BJ (cell line): Measurements from ENCODE around the gene DHRS4L2. TPM values are rescaled to one million over a fixed set of nuclear protein-coding genes. Genes with fewer than 3 reads are reported as not detected.
"Not testable (repeated sequence)": the region's sequence is repeated elsewhere in the genome, so short reads cannot be mapped to it uniquely, and the experiment has no call there.

Experiments used
- CTCF ChIA-PET: fragments of 350-600 bp; formaldehyde crosslinking; extraction: SDS; loops from one replicate; lab custom pipeline; 2021; ENCODE audit warnings: antibody characterized with exemption, inconsistent platforms; lab: Yijun Ruan, JAX
- POLR2A ChIA-PET: fragments of 300-600 bp; sonication (Branson Sonifier 250); formaldehyde crosslinking; extraction: SDS; loops from one replicate; lab custom pipeline; 2021; ENCODE audit warnings: antibody characterized with exemption; lab: Charles Lee
- DNase-seq: peaks from one replicate; pipeline ENCODE4 v3.0.0-alpha.2; 2011; ENCODE audit warnings: low read depth
- H3K27me3 ChIP-seq: 2 replicates; pipeline ENCODE4 v1.6.0; 2011; ENCODE audit warnings: low read length; ENCODE audit not compliant: control insufficient read depth, insufficient read depth
- H3K36me3 ChIP-seq: 2 replicates; pipeline ENCODE4 v1.5.1; 2011; ENCODE audit warnings: low read length; ENCODE audit not compliant: control insufficient read depth, insufficient read depth
- H3K4me3 ChIP-seq: 2 replicates; pipeline ENCODE4 v1.5.1; 2011; ENCODE audit warnings: low read depth, mild to moderate bottlenecking, control low read depth, low read length
- polyA plus RNA-seq: library from polyadenylated mRNA; depleted of rRNA; stranded (reverse); fragments of >200 nt; gene quantifications from 2 replicates; pipeline ENCODE4 v1.2.3, GENCODE V29; 2011
- TF ChIP-seq, protein P1 (sequence below): IDR thresholded peaks from 2 replicates; pipeline ENCODE4 v1.5.1; 2011; ENCODE audit warnings: low read depth, mild to moderate bottlenecking, control low read depth, inconsistent platforms, low read length, moderate library complexity; ENCODE audit not compliant: insufficient read depth

DHRS4L2 gene
- polyA plus RNA-seq, 1 experiment: 15.0 TPM

DNA sequence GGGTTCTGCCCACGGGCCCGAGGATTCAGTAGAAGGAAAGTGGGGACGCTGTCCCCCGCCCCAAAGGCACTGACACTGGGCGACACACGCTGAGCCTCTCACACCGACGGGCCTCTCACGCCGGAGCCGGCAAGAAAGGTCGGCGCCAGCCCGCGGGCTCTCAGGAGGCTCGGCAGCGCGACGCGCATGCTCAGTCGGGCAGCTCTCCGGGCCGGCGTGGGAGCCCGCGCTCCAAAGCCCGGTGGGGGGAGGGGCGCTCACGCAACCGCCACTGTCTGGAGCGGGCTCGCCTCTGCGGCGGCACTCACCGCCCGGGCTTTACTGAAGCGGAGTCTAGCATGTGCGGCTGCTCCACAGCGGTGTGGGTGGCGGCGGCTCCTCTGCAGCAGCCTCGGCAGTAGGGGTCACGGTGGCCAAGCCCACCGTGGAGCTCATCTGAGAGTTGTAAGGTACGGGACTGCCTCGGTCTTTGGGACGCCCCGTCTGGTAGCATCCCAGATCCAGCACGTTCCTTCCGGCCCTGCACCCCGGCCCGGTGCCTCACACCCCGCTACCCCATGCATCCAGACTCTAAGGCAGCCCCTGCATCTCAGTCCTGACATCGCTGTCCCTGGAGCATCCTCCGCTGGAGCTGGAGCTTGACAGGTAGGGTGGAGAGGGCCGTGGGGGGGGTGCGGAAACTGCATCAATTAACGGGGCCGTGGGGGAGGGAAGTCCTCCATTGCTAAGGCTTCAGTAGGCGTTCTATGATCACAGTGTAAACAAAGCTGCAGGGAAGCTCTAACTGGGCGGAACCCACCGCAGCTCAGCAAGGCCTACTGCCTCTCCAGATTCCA is 18.3 kb downstream of the DHRS4L2 start:
- CTCF ChIA-PET: interaction anchor here (0.6 to 1.4 kb wide), 3 partner anchors 83 to 425 kb away, joined by 3 to 4 read pairs (median 3); no protein-coding TSS in a partner anchor
- H3K27me3 ChIP-seq, DNase-seq, H3K36me3 ChIP-seq, POLR2A ChIA-PET: not testable (repeated sequence)
- H3K4me3 ChIP-seq: peak overlapping the region; percentile 37

DNA sequence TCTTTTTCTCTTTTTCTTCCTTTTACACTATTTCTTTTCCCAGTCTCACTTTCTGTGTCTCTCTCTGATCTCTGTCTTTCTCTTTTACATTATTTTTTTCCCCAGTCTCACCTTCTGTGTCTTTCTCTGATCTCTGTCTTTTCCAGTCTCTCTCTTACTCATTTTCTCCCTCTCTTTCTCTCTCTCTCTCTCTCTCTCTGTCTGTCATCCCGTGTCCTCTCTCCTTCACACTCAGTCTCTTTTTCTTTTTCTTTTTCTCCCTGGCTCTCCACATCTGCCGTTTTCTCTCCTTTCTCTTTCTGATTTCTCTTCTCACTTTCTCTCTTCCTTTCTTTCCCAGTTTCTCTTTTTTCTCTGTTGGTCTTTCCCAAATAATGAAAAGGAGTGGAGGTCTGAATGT is 22.3 kb downstream of the DHRS4L2 start:
- ChIA-PET POLR2A (no interaction called here), CTCF (interaction anchor here (1.0 kb wide), 1 partner anchor 97 kb away, joined by 4 read pairs; no protein-coding TSS in a partner anchor)
- H3K36me3 ChIP-seq: no peaks in the 10 kb centered on the region
- no peaks in the 10 kb centered on the region for H3K27me3 ChIP-seq
- DNase-seq: no peak
- H3K4me3 ChIP-seq: no peak overlapping the region
- TF ChIP-seq, protein P1, sequence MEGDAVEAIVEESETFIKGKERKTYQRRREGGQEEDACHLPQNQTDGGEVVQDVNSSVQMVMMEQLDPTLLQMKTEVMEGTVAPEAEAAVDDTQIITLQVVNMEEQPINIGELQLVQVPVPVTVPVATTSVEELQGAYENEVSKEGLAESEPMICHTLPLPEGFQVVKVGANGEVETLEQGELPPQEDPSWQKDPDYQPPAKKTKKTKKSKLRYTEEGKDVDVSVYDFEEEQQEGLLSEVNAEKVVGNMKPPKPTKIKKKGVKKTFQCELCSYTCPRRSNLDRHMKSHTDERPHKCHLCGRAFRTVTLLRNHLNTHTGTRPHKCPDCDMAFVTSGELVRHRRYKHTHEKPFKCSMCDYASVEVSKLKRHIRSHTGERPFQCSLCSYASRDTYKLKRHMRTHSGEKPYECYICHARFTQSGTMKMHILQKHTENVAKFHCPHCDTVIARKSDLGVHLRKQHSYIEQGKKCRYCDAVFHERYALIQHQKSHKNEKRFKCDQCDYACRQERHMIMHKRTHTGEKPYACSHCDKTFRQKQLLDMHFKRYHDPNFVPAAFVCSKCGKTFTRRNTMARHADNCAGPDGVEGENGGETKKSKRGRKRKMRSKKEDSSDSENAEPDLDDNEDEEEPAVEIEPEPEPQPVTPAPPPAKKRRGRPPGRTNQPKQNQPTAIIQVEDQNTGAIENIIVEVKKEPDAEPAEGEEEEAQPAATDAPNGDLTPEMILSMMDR: no peak

DNA sequence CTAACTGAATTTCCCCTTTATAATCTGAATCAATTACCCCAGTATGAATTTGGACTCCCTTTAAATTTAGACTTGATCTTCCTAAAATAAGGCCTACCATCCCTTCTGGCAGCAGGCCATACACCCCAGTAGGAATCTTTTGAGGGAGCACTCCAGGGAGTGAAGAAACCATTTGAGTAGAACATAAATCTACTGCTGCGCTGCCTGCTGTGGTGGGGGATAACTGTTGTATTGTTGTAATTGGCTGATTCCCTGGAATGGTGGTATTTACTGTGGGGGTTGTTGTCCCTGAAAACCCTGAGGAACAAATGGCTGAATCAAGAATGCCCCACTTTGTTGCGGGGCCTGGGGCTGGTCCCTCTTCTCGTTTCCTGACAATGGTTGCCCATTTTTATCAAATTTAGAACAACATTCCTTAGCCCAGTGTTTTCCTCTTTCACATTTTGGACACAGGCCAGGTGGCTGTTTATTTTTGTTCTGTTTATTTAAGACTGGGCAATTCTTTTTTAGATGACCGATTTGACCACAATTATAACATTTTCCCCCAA is 24.1 kb downstream of the DHRS4L2 start:
- H3K27me3 ChIP-seq, H3K4me3 ChIP-seq, H3K36me3 ChIP-seq, POLR2A ChIA-PET, DNase-seq: not testable (repeated sequence)
- CTCF ChIA-PET: interaction anchor here (1.6 kb wide), 1 partner anchor 78 kb away, joined by 6 read pairs; no protein-coding TSS in a partner anchor

DNA sequence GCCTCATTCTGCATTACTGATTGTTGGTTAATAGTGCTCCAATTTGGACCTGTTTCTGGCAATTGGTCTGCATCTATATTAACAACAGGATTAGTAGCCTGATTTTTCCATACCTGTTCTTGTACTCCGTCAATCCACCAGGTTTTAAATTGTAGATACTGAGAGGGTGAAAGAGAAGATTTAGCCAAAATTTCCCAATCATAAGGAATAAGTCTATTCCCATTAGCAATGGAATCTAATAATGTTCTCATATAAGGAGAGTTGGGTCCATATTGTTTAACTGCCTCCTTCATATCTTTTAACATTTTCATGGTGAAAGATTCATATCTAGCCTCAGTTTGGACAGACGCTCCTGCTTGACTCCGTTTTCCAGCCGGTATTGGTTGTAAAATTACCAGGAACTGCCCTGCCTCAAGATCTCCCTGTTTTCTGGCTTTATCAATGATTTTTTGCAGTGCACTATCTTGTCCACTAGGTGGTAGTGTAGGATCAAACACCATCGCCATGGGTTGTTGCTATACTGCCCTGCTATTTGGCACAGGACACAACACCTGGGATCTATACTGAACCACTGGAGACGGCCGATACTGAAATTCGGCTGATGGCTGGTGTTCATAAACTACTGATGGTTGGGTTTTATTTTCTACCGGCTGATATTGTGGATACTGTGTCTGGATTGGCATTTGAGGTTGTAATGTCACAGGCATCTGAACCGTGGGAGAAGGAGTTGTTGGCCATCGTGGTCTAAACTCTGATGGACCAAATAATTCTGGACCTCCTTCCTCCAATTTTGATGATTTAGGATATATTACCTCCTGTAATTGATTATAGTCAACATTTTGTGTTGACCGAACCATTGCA is 25.2 kb downstream of the DHRS4L2 start:
- peak; percentile 4 for DNase-seq
- ChIA-PET CTCF (interaction anchor here (0.7 to 1.6 kb wide), 9 partner anchors 22 to 95 kb away, joined by 3 to 8 read pairs (median 4); partner anchors contain the start of gene PCK2), POLR2A (no interaction called here)
- Histone ChIP-seq H3K36me3 (no peaks in the 10 kb centered on the region), H3K27me3 (no peaks in the 10 kb centered on the region), H3K4me3 (no peak overlapping the region)
- TF ChIP-seq, protein P1: peak; percentile 83

DNA sequence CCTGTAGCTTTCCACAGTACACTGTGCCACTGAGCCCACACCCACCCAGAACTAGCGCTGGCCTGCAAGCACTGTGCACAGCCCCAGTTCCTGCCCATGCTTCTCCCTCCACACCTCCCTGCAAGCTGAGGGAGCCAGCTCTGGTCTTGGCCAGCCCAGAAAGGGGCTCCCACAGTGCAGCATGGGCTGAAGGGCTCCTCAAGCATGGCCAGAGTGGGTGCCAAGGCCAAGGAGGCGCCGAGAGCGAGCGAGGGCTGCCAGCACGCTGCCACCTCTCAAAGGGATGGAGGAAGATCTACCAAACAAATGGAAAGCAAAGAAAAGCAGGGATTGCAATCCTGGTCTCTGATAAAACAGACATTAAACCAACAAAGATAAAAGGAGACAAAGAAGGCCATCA is 27.0 kb downstream of the DHRS4L2 start:
- DNase-seq, H3K4me3 ChIP-seq, POLR2A ChIA-PET, H3K36me3 ChIP-seq, H3K27me3 ChIP-seq: not testable (repeated sequence)
- CTCF ChIA-PET: interaction anchor here (0.7 to 1.6 kb wide), 3 partner anchors 41 to 93 kb away, joined by 3 to 8 read pairs (median 6); partner anchors contain the start of gene PCK2

DNA sequence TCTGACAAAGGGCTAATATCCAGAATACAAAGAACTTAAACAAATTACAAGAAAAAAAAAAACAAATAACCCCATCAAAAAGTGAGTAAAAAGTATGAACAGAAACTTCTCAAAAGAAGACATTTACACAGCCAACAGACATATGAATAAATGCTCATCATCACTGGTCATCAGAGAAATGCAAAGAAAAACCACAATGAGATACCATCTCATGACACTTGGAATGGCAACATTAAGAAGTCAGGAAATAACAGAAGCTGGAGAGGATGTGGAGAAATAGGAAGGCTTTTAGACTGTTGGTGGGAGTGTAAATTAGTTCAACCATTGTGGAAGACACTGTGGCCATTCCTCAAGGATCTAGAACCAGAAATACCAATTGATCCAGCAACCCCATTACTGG is 30.2 kb downstream of the DHRS4L2 start:
- CTCF ChIA-PET: not testable (repeated sequence)

DNA sequence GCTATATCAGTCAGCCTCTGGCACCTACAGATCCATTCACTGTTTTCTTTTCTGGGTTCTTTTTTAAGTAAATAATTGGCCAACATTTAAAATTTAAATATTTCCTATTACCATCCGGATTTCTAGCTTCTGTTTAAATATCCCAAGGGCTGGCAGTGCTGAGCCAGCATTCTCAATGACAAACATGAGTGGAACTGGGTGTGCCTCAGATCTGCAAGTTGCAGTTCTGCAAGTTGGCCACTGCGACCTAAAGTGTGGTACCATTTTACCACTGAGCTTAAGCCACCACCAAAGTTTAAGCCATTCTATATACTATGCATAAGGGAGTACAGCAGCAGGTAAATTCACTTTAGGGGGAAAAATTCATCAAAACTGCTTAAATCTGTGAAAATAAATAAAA is 31.2 kb downstream of the DHRS4L2 start:
- H3K27me3 ChIP-seq, POLR2A ChIA-PET, DNase-seq: not testable (repeated sequence)

More for the DNA sequence above, 30.2 kb downstream of the DHRS4L2 start:
- H3K36me3 ChIP-seq, H3K4me3 ChIP-seq, H3K27me3 ChIP-seq, POLR2A ChIA-PET, DNase-seq: not testable (repeated sequence)

DNA sequence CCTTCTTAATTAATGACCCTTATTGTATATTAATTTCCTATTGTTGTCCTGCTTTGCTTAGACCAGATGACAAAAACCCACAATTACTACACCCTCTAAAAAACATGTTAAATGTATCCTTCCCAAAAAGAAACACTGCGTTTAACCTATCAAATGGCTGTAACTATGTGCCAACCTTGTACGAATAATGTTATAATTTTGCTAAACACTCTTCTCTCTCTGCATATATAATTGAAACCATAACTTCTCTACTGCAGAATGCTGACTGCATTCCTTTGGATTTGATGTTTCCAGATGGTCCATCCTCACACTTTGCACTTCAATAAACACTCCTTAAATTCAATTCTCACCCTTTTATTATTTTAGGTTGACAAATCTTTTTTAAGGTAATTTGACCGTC is 31.8 kb downstream of the DHRS4L2 start:
- H3K36me3 ChIP-seq, POLR2A ChIA-PET, CTCF ChIA-PET, H3K27me3 ChIP-seq, H3K4me3 ChIP-seq, DNase-seq: not testable (repeated sequence)

More for the DNA sequence above, 31.2 kb downstream of the DHRS4L2 start:
- H3K4me3 ChIP-seq, H3K36me3 ChIP-seq, CTCF ChIA-PET: not testable (repeated sequence)
- TF ChIP-seq, protein P1: peak; percentile 11; the same call in 1 of the 2 replicates

DNA sequence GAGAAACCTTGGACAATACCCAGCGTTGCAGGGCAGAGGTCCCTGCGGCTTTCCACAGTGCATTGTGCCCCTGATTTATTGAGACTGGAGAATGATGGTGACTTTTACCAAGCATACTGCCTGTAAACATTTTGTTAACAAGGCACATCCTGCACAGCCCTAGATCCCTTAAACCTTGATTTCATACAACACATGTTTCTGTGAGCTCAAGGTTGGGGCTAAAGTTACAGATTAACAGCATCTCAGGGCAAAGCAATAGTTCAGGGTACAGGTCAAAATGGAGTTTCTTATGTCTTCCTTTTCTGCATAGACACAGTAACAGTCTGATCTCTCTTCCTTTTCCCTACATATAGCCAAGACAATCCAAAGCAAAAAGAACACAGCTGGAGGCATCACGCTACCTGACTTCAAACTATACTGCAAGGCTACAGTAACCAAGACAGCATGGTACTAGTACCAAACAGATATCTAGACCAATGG is 36.2 kb downstream of the DHRS4L2 start:
- H3K36me3 ChIP-seq, DNase-seq, POLR2A ChIA-PET, CTCF ChIA-PET, H3K4me3 ChIP-seq, H3K27me3 ChIP-seq: not testable (repeated sequence)
